RPMI7951 (cell line): ENCODE data around the gene CDR2. TPM values are rescaled to one million over a fixed set of nuclear protein-coding genes. Genes with fewer than 3 reads are reported as not detected.
"Not testable (repeated sequence)": the region's sequence is repeated elsewhere in the genome, so short reads cannot be mapped to it uniquely, and the experiment has no call there.

ENCODE experiments used
- DNase-seq: peaks from one replicate; pipeline ENCODE4 v3.0.0-alpha.2; 2012; ENCODE audit warnings: low read depth
- total RNA-seq: library from RNA; depleted of rRNA; stranded (reverse); fragments of >200 nt; shearing (Covaris generic); gene quantifications from 2 replicates; pipeline ENCODE4 v1.2.3, GENCODE V29; 2014; rRNA removed

Gene CDR2
- 23.5 and 25.8 TPM in 2 replicates for total RNA-seq

DNA sequence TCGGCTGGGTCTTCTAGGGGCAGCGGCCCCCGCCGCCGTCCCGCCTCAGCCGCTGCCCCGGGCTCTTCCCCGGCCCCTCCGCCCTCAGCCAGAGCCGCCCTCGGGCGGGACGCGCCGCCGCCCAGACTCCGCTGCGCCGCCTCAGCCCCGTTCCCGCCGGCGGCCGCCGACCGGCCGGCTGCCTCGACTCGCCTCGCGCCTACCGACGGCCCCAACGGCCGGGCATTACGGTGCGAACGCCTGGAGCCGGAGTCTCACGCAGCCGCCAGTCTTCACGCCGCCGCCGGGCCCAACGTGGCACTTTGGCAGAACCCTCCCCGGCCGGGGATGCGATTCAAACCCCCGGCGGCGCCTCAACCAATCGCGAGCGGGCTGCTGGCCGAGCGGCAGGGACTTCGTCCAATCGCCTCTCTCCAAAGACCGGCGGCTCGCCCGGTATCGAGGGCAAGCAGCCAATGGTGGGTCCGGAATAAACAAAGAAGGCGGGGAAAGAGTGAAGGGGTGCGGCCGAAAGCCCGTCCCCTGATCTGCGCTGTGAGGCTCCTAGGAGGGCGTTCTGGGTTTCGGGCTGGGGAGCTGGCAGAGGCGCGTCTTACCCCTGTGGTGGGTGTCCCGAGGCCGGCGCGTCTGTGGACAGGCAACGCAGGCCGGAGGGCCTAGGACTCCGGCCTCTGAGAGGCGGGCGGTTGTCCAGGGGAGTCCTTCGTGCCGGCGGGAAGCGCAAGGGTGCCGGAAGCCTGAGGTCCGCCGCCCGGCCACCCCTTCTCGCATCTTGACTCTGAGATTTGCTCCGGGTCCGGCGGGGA, at the start of gene CDR2:
Gene CDR2 (minus strand): TSS at position 309 of the 806 bp plus-strand sequence. CDS start 310 bp downstream, outside the sequence.
- peak; percentile 94 for DNase-seq

DNA sequence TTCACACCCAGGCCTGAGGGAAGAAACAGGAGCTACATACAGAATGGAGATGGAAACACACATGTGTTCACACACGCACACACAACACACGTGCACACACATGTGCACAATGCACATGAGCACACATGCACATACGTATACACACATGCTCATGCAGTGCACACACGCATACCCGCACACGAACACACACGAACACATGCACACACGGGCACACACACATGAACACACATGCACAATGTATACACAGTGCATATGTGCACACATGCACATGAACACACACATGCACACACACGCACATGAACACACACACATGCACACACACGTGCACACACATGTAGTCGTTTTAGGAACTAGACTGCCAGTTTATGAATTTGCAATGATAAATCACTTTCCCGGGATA, 49.3 kb upstream of the CDR2 start:
- DNase-seq = no peak

DNA sequence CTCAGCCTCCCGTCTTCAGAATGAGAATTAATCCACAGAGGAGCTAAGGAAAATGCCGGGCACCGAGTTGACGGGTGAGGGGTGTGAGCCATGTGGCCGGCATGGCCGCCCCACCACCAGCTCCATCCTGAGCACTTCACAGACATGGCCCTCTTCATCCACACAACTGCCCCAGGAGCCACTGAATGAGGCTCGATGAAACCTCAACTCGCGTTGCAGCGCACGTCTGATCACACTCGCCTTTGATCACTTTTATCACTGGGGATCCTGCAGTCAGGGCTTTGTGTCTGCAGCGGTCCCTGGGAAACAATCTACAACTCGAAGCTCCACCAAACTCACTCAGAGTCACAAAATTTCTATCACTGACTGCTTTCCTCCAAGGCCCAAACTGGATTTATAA, 46.7 kb upstream of the CDR2 start:
- no peak for DNase-seq

- DNase-seq = no peak
Measured at GRCh38 chr16:22420606-22421135, 46.3 kb upstream of the CDR2 start.

GRCh38 chr16:22419908-22420307, 45.5 kb upstream of the CDR2 start:
- no peak for DNase-seq

DNA sequence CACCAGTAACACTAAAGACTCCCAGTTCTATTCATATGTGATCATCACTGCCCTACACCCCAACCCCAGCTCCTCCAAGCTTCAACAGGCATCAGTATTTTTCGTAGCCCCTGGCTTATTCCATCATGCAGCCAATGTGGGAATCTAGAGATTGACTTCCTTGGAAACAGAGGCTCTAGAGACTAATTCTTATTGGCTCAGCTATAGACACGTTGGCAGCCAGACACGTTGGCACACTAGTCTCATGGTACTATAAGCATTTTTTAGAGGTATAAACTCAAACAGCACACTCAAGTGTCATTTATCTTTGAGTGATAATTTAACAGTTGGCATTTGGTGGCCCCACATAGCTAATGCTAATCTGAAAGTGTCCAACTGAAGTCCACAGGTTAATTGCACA, 44.4 kb upstream of the CDR2 start:
- no peak for DNase-seq

- not testable (repeated sequence) for DNase-seq
Measured at GRCh38 chr16:22417798-22418197, 43.4 kb upstream of the CDR2 start.

DNA sequence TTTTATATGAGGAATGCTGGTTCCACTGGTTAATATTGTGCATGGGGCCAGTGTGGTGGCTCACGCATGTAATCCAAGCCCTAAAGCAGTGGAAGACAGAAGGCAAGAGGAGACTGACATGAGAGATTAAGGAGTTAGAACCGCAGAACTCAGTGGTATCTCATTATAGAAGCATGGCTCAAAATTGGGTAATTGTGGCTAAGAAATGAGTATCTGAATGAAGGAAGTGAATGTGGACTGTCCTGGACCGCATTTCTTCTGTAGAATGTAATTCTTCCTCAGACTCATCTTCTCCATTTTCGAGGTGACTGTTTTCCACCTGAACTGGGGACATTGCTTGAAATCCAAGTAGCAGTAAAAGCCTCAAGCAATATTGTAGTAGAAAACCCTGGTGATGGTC, 42.6 kb upstream of the CDR2 start:
- no peak for DNase-seq

GRCh38 chr16:22413819-22414218, 39.4 kb upstream of the CDR2 start:
- DNase-seq = no peak

GRCh38 chr16:22407486-22407885, 33.1 kb upstream of the CDR2 start:
- DNase-seq = no peak

- no peak for DNase-seq
Measured at GRCh38 chr16:22402191-22402590, 27.8 kb upstream of the CDR2 start.

DNA sequence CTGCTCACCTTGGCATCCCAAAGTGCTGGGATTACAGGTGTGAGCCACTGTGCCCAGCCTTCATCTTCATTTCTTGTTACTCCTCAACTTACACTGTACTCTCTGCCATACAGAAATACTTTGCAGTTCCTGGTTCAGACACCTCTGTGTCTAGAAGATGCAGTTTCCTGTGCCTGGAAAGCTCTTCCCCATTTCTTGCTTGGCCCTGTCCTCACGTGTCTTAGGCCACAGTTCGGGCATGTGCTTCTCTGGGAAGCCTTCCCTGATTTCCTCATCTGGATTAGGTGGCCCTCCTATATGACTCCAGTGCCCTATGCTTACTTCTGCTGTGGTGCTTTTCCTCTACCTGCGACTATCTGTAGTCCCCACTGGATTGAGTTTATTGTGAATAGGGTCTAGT, 26.5 kb upstream of the CDR2 start:
- DNase-seq = no peak

DNA sequence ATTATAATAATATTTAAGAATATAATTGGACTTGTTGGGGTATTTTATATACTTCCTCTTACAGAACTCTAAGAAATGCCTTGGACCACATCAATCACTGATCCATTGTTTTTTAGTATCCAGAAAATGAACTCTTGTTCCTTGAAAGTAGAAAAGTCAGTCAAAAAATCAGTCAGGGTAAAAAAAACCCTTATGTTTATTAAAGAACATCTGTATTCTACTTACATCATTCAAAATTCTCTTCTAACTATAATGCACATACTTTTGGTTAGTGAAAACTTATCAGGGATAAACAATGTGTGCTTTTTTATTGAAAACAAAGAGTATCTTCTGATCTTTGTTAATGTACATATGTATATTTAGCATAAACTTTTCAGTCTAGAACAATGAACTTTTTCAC, 23.5 kb upstream of the CDR2 start:
- no peak for DNase-seq

GRCh38 chr16:22397464-22397863, 23.0 kb upstream of the CDR2 start:
- peak; percentile 79 for DNase-seq

- no peak for DNase-seq
Measured at GRCh38 chr16:22395960-22396359, 21.5 kb upstream of the CDR2 start.

DNA sequence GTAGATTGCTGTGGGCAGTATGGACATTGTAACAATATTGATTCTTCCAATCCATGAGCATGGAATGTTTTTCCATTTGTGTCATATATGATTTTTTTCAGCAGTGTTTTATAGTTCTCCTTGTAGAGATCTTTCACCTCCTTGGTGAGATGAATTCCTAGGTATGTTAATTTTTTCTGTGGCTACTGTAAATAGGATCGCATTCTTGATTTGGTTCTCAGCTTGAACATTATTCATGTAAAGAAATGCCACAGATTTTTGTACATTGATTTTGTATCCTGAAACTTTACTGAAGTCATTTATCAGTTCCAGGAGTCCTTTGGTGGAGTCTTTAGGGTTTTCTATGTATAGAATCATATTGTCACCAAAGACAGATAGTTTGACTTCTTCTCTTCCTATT, 19.7 kb upstream of the CDR2 start:
- DNase-seq = no peak

GRCh38 chr16:22388101-22388644, 13.8 kb upstream of the CDR2 start:
- DNase-seq = no peak

DNA sequence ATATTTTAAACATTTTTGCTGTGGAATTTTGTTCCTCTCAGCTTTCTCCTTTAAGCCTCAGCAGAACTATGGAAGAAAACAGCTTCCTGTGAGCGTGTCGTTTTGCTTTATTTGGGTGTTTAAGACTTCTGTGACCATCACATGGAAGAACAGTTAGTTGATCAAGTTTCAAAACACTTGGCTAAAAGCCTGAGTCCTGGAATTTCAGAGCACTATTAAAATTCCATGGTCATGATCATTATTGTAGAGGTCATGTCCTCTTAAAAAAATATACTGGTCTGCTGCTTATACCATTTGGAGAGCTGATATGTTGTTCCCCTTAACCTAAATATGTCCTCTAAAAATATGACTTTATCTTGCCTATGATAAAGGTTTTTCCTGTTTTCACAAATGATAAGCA, 12.6 kb upstream of the CDR2 start:
- peak; percentile 75 for DNase-seq

GRCh38 chr16:22385196-22385595, 10.8 kb upstream of the CDR2 start:
- DNase-seq = no peak

DNA sequence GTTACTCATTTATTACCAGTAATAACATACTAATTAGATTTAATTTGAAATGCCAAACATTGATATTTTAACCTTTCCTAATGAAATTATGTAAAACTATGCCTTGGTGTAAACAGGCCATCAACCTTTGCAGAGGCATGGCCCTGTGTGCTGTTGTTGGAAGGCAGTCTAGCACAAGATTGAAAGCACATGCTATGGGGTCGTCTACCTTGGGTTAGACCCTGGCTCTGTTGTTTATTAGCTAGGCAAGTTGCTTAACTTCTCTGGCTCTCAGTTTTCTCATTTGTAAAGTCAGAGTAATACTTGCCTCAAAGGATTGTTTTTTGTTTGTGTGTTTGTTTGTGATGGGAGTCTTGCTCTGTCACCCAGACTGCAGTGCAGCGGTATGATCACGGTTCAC, 9.4 kb upstream of the CDR2 start:
- DNase-seq = no peak

DNA sequence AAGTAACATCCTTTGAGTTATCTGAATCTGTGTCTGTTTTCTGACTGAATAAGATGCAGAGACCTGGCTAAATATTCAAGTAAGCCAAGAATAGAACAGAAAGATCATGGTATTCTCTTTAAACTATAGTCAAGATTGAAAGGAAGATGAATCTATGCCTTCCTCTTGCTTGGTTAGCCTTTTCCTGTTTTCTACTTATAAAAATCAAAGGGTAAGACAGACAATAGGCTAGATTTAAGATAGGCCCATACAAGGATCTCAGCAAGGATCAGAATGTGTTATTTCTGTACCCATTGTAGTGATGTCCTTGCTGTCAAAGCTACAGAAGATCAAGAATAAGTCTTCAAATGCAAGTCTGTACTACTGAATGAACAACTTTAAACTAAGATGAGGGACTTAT, 7.0 kb upstream of the CDR2 start:
- no peak for DNase-seq

DNA sequence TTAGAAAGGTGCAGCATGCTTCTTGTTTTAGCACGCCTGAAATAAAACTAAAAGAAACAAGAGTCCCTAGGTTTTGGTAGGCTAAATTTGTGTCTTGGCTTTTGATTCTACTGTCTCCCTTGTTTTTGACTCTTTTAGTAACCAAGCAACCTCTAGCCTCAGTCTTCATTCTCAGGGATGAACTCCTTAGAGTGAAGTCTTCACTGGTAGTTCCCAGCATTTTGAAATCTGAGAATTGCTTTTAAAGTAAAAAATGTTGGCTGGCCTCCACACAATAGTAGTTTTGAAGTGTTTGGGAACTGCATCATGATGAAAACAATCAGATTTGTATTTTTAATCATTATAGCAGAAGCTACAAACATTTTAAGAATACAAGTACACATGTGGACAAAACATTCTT, 6.1 kb upstream of the CDR2 start:
- no peak for DNase-seq

DNA sequence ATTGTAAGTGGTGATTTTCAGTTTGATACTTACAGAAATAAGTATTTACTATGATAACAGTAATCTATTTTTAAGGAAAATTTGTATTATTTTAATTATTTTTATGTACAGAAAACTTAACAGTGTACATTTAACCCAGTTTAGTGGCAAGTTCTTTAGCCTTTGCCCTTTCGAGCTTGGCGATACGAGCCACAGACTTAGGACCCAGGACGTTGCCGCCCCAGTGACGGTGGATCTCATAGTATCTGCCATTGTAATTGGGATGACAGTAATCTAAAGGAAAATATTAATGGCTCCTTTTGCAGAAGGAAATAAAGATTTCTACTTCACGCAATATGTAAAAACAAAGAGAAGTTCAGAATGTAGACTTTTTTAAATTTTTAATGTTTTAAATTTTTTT, 5.2 kb upstream of the CDR2 start:
- DNase-seq = no peak
